Activated naive CD4-positive, alpha-beta T cell (primary cell): ENCODE data around the gene RXRA.

ENCODE experiments used
- DNase-seq, 4 experiments: peaks; one replicate each; lab custom pipeline; 2025; lab: John Stamatoyannopoulos, UW

The RXRA gene

GRCh38 chr9:134400283-134400682 lies 74.0 kb downstream of the RXRA start:
- DNase-seq, result no peak

DNA sequence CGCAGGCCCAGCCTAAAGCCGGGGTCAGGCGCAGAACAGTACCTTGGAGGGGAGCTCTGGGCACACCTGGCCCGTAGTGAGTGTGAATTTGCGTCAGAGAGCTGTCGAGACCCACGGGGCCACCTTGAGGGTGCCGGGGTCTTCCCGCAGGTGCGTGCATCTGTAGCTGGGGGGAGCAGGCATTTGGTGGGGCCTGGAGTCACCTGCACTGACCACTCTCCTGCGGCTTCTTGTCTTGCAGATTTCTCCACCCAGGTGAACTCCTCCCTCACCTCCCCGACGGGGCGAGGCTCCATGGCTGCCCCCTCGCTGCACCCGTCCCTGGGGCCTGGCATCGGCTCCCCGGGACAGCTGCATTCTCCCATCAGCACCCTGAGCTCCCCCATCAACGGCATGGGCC lies 75.1 kb downstream of the RXRA start:
- DNase-seq, result no peak

- DNase-seq, result no peak
Observed at GRCh38 chr9:134402182-134402581, 75.9 kb downstream of the RXRA start.

GRCh38 chr9:134403292-134403681 lies 77.0 kb downstream of the RXRA start:
- no peak for DNase-seq

GRCh38 chr9:134403682-134404301 lies 77.5 kb downstream of the RXRA start:
- peak in 2 of 4 experiments; percentile 6 to 25 for DNase-seq

- no peak for DNase-seq
Observed at GRCh38 chr9:134404376-134405358, 78.4 kb downstream of the RXRA start.

GRCh38 chr9:134405527-134405926 lies 79.3 kb downstream of the RXRA start:
- DNase-seq, result no peak

- no peak for DNase-seq
Observed at GRCh38 chr9:134406366-134407120, 80.3 kb downstream of the RXRA start.

- DNase-seq, result peak; percentile 20 to 59 (median 36)
Observed at GRCh38 chr9:134407121-134407779, 81.0 kb downstream of the RXRA start.

DNA sequence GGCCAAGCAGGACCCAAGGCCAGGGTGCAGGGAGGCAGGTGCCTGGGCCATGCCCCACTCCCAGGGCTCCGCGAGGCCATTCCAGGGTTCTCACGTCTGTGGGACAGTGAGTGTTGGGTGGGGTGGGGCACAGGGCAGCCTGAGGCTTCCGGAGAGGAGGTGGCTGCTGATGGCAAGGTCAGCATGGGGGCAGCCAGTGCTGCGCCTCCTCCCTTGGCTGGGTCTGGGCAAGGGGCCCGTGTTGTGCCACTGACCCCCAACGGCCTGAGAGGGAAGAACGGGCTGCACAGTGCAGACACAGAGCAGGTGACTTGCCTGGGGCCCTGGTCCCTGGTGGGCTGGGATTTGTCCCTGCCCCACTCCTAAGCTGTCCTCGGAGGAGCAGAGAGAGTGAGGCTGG lies 82.1 kb downstream of the RXRA start:
- no peak for DNase-seq

GRCh38 chr9:134408939-134409737 lies 82.9 kb downstream of the RXRA start:
- DNase-seq, result no peak

DNA sequence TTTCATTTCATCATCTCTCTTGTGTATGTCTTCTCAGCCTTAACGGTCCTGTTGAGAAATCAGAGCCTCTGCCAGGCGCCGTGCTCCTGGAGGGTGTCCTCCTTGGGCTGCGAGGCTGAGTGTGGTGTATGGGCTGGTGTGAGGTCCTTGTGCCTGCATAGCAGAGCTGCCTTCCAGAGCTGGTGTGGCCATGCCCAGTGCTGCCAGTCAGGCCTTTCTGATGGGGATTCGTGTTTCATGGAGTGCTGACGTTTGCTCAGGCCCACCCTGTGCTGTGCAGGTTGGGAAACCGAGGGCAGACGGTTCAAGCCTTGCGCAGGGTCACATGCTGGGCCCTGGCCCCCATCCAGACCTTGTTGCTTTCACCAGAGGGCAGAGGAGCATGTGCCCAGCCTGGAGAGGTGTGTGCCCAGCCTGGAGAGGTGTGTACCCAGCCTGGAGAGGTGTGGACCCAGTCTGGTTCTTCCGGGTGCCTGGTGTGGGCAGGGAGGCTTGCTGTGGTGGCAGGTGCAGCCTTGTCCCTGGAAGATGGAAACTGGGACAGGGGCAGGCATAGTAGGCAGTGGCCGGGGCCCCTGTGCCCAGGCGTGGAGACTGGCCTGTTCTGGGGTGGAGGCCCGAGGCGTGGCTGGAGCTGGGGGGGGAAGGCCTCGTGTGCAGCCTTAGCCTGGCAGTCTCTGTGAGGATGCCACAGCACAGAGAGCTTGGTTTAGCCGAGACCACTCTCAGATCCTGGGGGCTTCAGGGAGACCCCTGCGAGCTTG lies 84.0 kb downstream of the RXRA start:
- DNase-seq, result no peak

DNA sequence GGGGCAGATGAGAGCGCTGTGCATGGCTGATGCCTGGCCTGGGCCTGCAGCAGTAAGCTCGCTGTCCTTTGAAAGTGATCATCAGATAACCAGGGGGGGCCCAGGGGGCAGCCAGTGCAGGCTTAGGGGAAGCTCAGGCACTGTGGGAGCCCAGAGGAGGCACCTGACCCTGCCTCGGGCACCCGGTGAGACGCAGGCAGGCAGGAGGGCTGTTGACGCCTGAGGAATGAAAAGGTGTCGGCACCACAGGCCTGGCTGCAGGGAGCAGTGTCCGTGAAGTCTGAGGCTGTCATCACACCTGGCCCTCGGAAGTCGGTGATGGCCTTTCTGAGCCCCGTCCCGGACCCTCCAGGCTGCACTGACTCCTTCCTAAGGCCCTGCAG lies 84.6 kb downstream of the RXRA start:
- no peak for DNase-seq

- DNase-seq, result no peak
Observed at GRCh38 chr9:134411440-134412297, 85.4 kb downstream of the RXRA start.

DNA sequence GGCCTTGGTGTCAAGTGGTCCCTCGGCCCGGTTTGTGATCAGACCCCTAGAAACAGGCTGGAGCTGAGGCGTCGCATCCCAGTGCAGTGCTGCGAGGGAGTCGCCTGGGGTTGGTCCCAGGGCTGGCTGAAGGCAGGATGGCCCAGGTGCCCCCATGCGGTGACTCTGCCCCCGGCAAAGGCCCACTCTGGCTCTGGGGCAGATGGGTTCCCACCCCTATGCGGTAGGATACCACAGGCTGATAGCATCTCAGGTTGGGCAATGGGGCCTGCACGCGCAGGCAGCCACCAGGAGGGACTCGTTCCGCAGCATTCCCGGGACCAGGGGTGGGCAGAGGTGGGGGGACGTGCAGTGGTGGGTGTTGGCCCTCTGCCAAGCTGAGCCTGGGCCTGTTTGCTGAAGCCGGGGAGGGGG lies 86.0 kb downstream of the RXRA start:
- no peak for DNase-seq

DNA sequence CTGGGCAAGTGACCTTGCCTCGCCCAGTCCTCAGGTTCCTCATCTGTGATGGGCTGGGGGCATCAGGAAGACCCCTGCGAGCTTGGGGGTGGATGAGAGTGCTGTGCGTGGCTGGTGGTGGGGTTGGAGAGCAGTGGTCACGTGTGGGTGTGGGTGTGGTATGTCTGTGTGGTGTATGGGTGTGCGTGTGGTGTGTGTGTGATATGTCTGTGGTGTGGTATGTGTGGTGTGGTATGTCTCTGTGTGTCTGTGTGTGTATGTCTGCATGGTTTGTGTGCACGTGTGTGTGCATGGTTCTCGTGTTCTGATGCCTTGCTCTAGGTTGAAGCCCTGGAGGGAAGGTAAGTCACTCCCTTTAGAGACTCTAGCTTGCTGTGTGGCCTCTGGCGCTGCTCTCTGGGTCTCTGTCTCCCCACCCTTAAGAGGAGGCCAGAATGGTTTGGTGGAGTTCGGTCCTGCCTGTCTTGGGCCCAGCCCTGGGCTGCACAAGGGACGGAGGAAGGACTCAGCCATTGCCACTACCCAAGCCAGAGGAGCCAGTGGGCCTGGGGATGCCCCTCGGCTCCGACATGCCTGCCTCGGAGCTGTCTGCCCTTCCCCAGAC lies 87.0 kb downstream of the RXRA start:
- no peak for DNase-seq

- DNase-seq, result no peak
Observed at GRCh38 chr9:134413890-134414623, 87.8 kb downstream of the RXRA start.

DNA sequence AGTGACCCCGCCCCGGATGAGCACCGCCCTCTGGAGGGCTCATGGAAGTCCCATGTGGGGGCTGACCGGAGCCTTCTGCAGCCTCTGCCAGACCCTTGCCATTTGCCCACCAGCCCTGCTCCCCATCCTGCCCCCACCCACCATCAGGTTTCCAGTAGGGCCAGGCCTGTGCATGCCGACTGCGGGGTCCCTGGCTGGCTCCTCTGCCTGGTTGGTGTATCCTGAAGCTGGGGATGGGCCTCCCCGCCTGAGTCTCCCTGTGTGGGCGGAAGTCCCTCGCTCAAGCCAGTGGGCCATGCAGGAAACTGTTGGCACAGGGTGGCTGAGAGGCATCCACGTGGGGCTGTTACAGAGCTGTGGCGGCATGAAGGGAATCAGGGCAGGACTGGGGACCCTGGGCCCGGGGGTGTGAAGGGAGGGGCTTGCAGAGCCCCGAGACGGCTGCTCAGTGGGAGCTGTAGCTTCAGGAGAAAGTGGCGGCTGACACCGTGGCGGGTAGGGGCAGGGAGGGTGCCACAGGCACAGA lies 88.7 kb downstream of the RXRA start:
- DNase-seq, result no peak
